Aorta (tissue), 5 donors: ENCODE data around the gene BIRC7. TPM values are rescaled to one million over a fixed set of nuclear protein-coding genes. Genes with fewer than 3 reads are reported as not detected.

Source experiments
- ATAC-seq: fragments of 200-7000 bp; cut with Tn5 transposase; one replicate; pipeline ENCODE4 v1.9.1; 2022; ENCODE audit warnings: moderate library complexity; ENCODE audit not compliant: low FRiP score
- DNase-seq, 2 donors: peaks; one replicate each; pipeline ENCODE4 v3.0.0-alpha.2; 2020
- H3K27ac ChIP-seq, 2 donors: one replicate each; pipeline ENCODE4 v1.5.1; 2013; ENCODE audit warnings: low read length in 2 of 2, mild to moderate bottlenecking in 2 of 2, moderate library complexity in 2 of 2, control low read depth in 1 of 2, inconsistent platforms in 1 of 2, low read depth in 1 of 2
- H3K27me3 ChIP-seq, 2 donors: one replicate each; pipeline ENCODE4 v1.6.1; 2013; ENCODE audit warnings: control low read depth in 1 of 2, low read length in 1 of 2, mild to moderate bottlenecking in 1 of 2, moderate library complexity in 1 of 2; ENCODE audit not compliant: insufficient read depth in 2 of 2, control insufficient read depth in 1 of 2
- H3K36me3 ChIP-seq, 2 donors: one replicate each; pipeline ENCODE4 v1.6.1; 2013; ENCODE audit warnings: control low read depth in 1 of 2, low read length in 1 of 2, mild to moderate bottlenecking in 1 of 2; ENCODE audit not compliant: insufficient read depth in 2 of 2, control insufficient read depth in 1 of 2
- H3K4me1 ChIP-seq, 2 donors: one replicate each; pipeline ENCODE4 v1.6.1; 2013; ENCODE audit warnings: low read length in 2 of 2, control low read depth in 1 of 2, mild to moderate bottlenecking in 1 of 2, moderate library complexity in 1 of 2; ENCODE audit not compliant: insufficient read depth in 2 of 2, control insufficient read depth in 1 of 2
- H3K4me3 ChIP-seq, 2 donors: one replicate each; pipeline ENCODE4 v1.5.1; 2013; ENCODE audit warnings: low read length in 2 of 2, control low read depth in 1 of 2, mild to moderate bottlenecking in 1 of 2
- H3K9me3 ChIP-seq: one replicate; pipeline ENCODE4 v1.6.1; 2013; ENCODE audit warnings: mild to moderate bottlenecking, low read length; ENCODE audit not compliant: control insufficient read depth
- WGBS, 2 donors: extraction: QIAGEN DNeasy Blood & Tissue Kit; methylation state at CpG; one replicate each; pipeline ENCODE4 v1.1.7; 2013; 5-methylcytosine and 5-hydroxymethylcytosine counted together
- intact Hi-C, 2 donors: fragments of 100-400 bp; cut with DNase I; formaldehyde crosslinking; loops; one replicate each; pipeline versions ENCODE4 v1.14.2 to v1.15.0; 2022
- polyA plus RNA-seq, 2 donors: library from polyadenylated mRNA; stranded (reverse); fragments of 200-250 nt; gene quantifications; one replicate each; pipeline ENCODE4 v1.2.3, GENCODE V29; 2013
- total RNA-seq, 2 donors: library from RNA; stranded (reverse); fragmentation: NEBNext Ultra II Directional; extraction: Animal tissue kit (Norgen Biotek cat#: 25700); gene quantifications; one replicate each; pipeline ENCODE4 v1.2.1, GENCODE V29; 2021
- donor health status: healthy with polysubstance abuse.
- donor health status: Bipolar disorder and iron deficiency.
- donor health status: DM: no; HTN: no; CAD: no.
- donor health status: DM: no; HTN: no; CAD: no.
- donor health status: DM: yes; HTN: yes; CAD: no.

Gene BIRC7
- total and polyA plus RNA-seq, 4 donors = not detected

- intact Hi-C loops = no loop called here
- no peak overlapping the region for H3K4me3 ChIP-seq
- no peaks in the 10 kb centered on the region for H3K27me3 ChIP-seq
- ATAC-seq = no peak
- no peak for DNase-seq
- no peak overlapping the region for H3K27ac ChIP-seq
- no peaks in the 10 kb centered on the region for H3K4me1 ChIP-seq
- H3K36me3 ChIP-seq = no peaks in the 10 kb centered on the region
- no peaks in the 10 kb centered on the region for H3K9me3 ChIP-seq
- 93 to 94% methylated on average over 5 of the region's 5 CpGs for WGBS, 2 donors
These were observed 8.4 kb upstream of the BIRC7 start for GRCh38 chr20:63227260-63227659.

GRCh38 chr20:63228806-63229205 lies 6.9 kb upstream of the BIRC7 start:
- no peaks in the 10 kb centered on the region for H3K27me3 ChIP-seq
- 65 to 71% methylated on average over 13 of the region's 13 CpGs for WGBS, 2 donors

GRCh38 chr20:63230800-63231268 lies 4.9 kb upstream of the BIRC7 start:
- ATAC-seq (peak; percentile 53), DNase-seq (peak in 1 of 2 donors; percentile 65)
- Histone ChIP-seq H3K27ac (no peak overlapping the region), H3K27me3 (no peaks in the 10 kb centered on the region), H3K4me3 (no peak overlapping the region), H3K36me3 (no peaks in the 10 kb centered on the region), H3K9me3 (no peaks in the 10 kb centered on the region), H3K4me1 (no peaks in the 10 kb centered on the region)
- intact Hi-C loops = loop anchor here (2.0 to 5.0 kb wide), 2 partner anchors 174 kb away; no protein-coding TSS in a partner anchor
- 14% methylated on average over 17 of the region's 17 CpGs for WGBS, 2 donors

More at GRCh38 chr20:63228806-63229205, 6.9 kb upstream of the BIRC7 start:
- no peak for DNase-seq
- intact Hi-C loops = no loop called here
- no peak overlapping the region for H3K27ac ChIP-seq
- no peak overlapping the region for H3K4me3 ChIP-seq
- no peaks in the 10 kb centered on the region for H3K4me1 ChIP-seq
- ATAC-seq = no peak
- H3K36me3 ChIP-seq = no peaks in the 10 kb centered on the region
- H3K9me3 ChIP-seq = no peaks in the 10 kb centered on the region

- Histone ChIP-seq H3K36me3 (no peaks in the 10 kb centered on the region), H3K9me3 (no peaks in the 10 kb centered on the region), H3K27me3 (no peaks in the 10 kb centered on the region), H3K27ac (no peak overlapping the region), H3K4me3 (no peak overlapping the region), H3K4me1 (no peaks in the 10 kb centered on the region)
- DNase-seq (no peak), ATAC-seq (no peak)
- intact Hi-C loops = loop anchor here in 1 of 2 donors (5.0 kb wide), 1 partner anchor 175 kb away; no protein-coding TSS in a partner anchor
- WGBS, 2 donors = 39 to 44% methylated on average over 18 of the region's 18 CpGs
These were observed 3.3 kb upstream of the BIRC7 start for GRCh38 chr20:63232235-63233060.

- intact Hi-C loops = loop anchor here in 1 of 2 donors (5.0 kb wide), 1 partner anchor 176 kb away; no protein-coding TSS in a partner anchor
- Histone ChIP-seq H3K27ac (no peak overlapping the region), H3K36me3 (no peaks in the 10 kb centered on the region), H3K4me1 (no peaks in the 10 kb centered on the region), H3K4me3 (no peak overlapping the region), H3K9me3 (no peaks in the 10 kb centered on the region), H3K27me3 (no peaks in the 10 kb centered on the region)
- 63 to 81% methylated on average over 3 of the region's 3 CpGs for WGBS, 2 donors
- ATAC-seq (no peak), DNase-seq (no peak)
These were observed 2.7 kb upstream of the BIRC7 start for GRCh38 chr20:63233061-63233344.

- Histone ChIP-seq H3K27me3 (no peaks in the 10 kb centered on the region), H3K9me3 (no peaks in the 10 kb centered on the region), H3K27ac (no peak overlapping the region), H3K36me3 (no peaks in the 10 kb centered on the region), H3K4me3 (no peak overlapping the region), H3K4me1 (no peaks in the 10 kb centered on the region)
- 85 to 88% methylated on average over 17 of the region's 17 CpGs for WGBS, 2 donors
- intact Hi-C loops = loop anchor here in 1 of 2 donors (5.0 kb wide), 1 partner anchor 177 kb away; no protein-coding TSS in a partner anchor
- DNase-seq = no peak
- ATAC-seq = no peak
These were observed 1.8 kb upstream of the BIRC7 start for GRCh38 chr20:63233924-63234323.

- DNase-seq (no peak), ATAC-seq (no peak)
- intact Hi-C loops = loop anchor here in 1 of 2 donors (5.0 kb wide), 1 partner anchor 178 kb away; no protein-coding TSS in a partner anchor
- H3K4me1 ChIP-seq = no peaks in the 10 kb centered on the region
- H3K9me3 ChIP-seq = no peaks in the 10 kb centered on the region
- H3K36me3 ChIP-seq = no peaks in the 10 kb centered on the region
- 15% methylated on average over 20 of the region's 20 CpGs for WGBS, 2 donors
- H3K27ac ChIP-seq = no peak overlapping the region
- H3K27me3 ChIP-seq = no peaks in the 10 kb centered on the region
- no peak overlapping the region for H3K4me3 ChIP-seq
These were observed 859 bp upstream of the BIRC7 start for GRCh38 chr20:63234693-63235398.

GRCh38 chr20:63236116-63236837 lies 572 bp downstream of the BIRC7 start:
- WGBS, 2 donors = 86 to 89% methylated on average over 23 to 26 of the region's 26 CpGs
- H3K27me3 ChIP-seq = no peaks in the 10 kb centered on the region
- no peaks in the 10 kb centered on the region for H3K36me3 ChIP-seq
- H3K4me3 ChIP-seq = no peak overlapping the region
- H3K4me1 ChIP-seq = no peaks in the 10 kb centered on the region
- DNase-seq (no peak), ATAC-seq (no peak)
- H3K27ac ChIP-seq = no peak overlapping the region
- intact Hi-C loops = no loop called here
- no peaks in the 10 kb centered on the region for H3K9me3 ChIP-seq
